ENCODE measurements around the gene FILIP1L. TPM values are rescaled to one million over a fixed set of nuclear protein-coding genes. Genes with fewer than 3 reads are reported as not detected.
A peak's percentile ranks its signal among the peaks of the same experiment; 100 is the strongest.

Gene FILIP1L
- total and polyA plus RNA-seq, 2 of the 4 experiments (the other 2 are of a cell fraction) = 11.5 to 19.9 TPM

DNA sequence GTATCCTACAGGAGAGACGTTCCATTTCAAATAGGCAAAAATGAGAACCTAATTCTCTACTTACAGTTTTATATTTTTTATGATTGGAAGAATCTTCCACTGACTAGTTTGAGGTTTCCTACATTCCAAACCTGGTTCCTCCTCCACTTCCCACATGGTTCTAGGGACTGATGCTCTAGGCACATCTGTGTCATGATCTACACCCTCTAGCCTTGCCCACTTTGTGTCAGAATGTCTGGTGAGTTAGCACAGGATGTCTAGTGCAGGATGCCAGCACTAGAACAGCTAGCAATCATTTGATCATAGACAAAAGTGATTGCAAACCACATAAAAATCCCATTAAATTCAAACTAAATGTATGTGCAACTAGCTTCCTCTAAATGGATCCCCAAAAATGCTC, 26.7 kb upstream of the FILIP1L start:
- Histone ChIP-seq H2BK15ac (ENCODE audit: low read depth, low read length) (no peak overlapping the region), H3K27me3 (ENCODE audit: control insufficient read depth, insufficient read depth, low read length) (no peaks in the 10 kb centered on the region), H2AK5ac (ENCODE audit: low read depth, low read length) (peak overlapping the region; percentile 45; the same call in 1 of the 2 replicates), H3K14ac (replicated peaks; ENCODE audit: low read depth, low read length) (no peak overlapping the region), H3K27ac (ENCODE audit: insufficient read depth, low read length) (no peak overlapping the region), H3K4me2 (ENCODE audit: low read depth, low read length) (no peak overlapping the region), H2AK9ac (replicated peaks; ENCODE audit: low read depth, low read length, poor library complexity) (no peak overlapping the region), H2AFZ (replicated peaks; ENCODE audit: low read length, poor library complexity) (no peak overlapping the region), H3K36me3 (ENCODE audit: control insufficient read depth, insufficient read depth, low read length) (no peaks in the 10 kb centered on the region), H2BK20ac (ENCODE audit: low read depth, low read length) (no peak overlapping the region), H2BK120ac (ENCODE audit: low read depth, low read length) (no peak overlapping the region), H4K8ac (ENCODE audit: low read depth in 2 of 2, low read length in 2 of 2) (no peak overlapping the region), H3K4ac (ENCODE audit: low read depth, low read length) (no peak overlapping the region), H4K5ac (ENCODE audit: low read depth, low read length) (no peak overlapping the region), H3K9me1 (ENCODE audit: insufficient read depth, low read length) (no peaks in the 10 kb centered on the region), H3K4me1 (ENCODE audit: control insufficient read depth, insufficient read depth, low read length) (peaks cover 2% of the 10 kb centered on the region; the same call in 1 of the 2 replicates), H2BK5ac (ENCODE audit: low read depth, low read length, poor library complexity, severe bottlenecking) (no peak overlapping the region), H3K23ac (ENCODE audit: low read depth, low read length) (no peak overlapping the region), H3K9ac (ENCODE audit: low read depth, low read length) (no peak overlapping the region), H4K20me1 (ENCODE audit: insufficient read depth, low read length) (no peaks in the 10 kb centered on the region), H3K18ac (ENCODE audit: low read depth, low read length) (no peak overlapping the region), H3K9me3 (ENCODE audit: control insufficient read depth, insufficient read depth, low read length) (peaks cover 2% of the 10 kb centered on the region; the same call in 1 of the 2 replicates), H3K79me1 (ENCODE audit: low read depth in 1 of 2, low read length in 2 of 2) (no peaks in the 10 kb centered on the region; a peak in 1 of 4 replicates), H3K4me3 (ENCODE audit: insufficient read depth, low read depth, low read length) (no peak overlapping the region), H3K56ac (ENCODE audit: extremely low read depth, insufficient read depth, low read length) (no peak overlapping the region), H4K91ac (ENCODE audit: insufficient read depth, low read depth, low read length) (no peak overlapping the region)
- intact Hi-C loops (cut with micrococcal nuclease) = no loop called here
- no CpG with 5 or more reads among the region's 1 CpG for WGBS, 2 experiments (ENCODE audit: extremely low coverage in 2 of 2, insufficient read length in 1 of 2)
- no TSS peak for BruUV-seq (replicated peaks)
- ATAC-seq (ENCODE audit: low read depth) (no peak), DNase-seq (no peak)
- POLR2A ChIA-PET (ENCODE audit: unreplicated experiment) = no interaction called here
- in situ Hi-C loops (cut with MboI; ENCODE audit: low sequenced_read_pairs) = no loop called here
- CTCF ChIA-PET = interaction anchor here (1.5 kb wide), 1 partner anchor 283 kb away, joined by 3 read pairs; no protein-coding TSS in a partner anchor
- TF ChIP-seq MAFK (IDR thresholded peaks at IDR 0.05; ENCODE audit: low read depth, low read length) = no peak
- TF ChIP-seq SMC3 (IDR thresholded peaks at IDR 0.05; ENCODE audit: low read depth, low read length) = no peak
- no peak for TF ChIP-seq MAZ (IDR thresholded peaks at IDR 0.05; ENCODE audit: borderline replicate concordance, low read depth, low read length)
- TF ChIP-seq CHD1 (IDR thresholded peaks at IDR 0.05; ENCODE audit: low read depth, low read length) = no peak
- TF ChIP-seq, protein P1, sequence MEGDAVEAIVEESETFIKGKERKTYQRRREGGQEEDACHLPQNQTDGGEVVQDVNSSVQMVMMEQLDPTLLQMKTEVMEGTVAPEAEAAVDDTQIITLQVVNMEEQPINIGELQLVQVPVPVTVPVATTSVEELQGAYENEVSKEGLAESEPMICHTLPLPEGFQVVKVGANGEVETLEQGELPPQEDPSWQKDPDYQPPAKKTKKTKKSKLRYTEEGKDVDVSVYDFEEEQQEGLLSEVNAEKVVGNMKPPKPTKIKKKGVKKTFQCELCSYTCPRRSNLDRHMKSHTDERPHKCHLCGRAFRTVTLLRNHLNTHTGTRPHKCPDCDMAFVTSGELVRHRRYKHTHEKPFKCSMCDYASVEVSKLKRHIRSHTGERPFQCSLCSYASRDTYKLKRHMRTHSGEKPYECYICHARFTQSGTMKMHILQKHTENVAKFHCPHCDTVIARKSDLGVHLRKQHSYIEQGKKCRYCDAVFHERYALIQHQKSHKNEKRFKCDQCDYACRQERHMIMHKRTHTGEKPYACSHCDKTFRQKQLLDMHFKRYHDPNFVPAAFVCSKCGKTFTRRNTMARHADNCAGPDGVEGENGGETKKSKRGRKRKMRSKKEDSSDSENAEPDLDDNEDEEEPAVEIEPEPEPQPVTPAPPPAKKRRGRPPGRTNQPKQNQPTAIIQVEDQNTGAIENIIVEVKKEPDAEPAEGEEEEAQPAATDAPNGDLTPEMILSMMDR (conservative IDR thresholded peaks at IDR 0.05; ENCODE audit: low read depth, low read length) = no peak
- dilution Hi-C loops (cut with HindIII; ENCODE audit: low sequenced_read_pairs, unreplicated experiment) = no loop called here

Measured in IMR-90 (cell line).